ENCODE results near the gene TEX28.
"Not testable (repeated sequence)": the region's sequence is repeated elsewhere in the genome, so short reads cannot be mapped to it uniquely, and the experiment has no call there.

TEX28 gene, protein sequence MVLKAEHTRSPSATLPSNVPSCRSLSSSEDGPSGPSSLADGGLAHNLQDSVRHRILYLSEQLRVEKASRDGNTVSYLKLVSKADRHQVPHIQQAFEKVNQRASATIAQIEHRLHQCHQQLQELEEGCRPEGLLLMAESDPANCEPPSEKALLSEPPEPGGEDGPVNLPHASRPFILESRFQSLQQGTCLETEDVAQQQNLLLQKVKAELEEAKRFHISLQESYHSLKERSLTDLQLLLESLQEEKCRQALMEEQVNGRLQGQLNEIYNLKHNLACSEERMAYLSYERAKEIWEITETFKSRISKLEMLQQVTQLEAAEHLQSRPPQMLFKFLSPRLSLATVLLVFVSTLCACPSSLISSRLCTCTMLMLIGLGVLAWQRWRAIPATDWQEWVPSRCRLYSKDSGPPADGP

DNA sequence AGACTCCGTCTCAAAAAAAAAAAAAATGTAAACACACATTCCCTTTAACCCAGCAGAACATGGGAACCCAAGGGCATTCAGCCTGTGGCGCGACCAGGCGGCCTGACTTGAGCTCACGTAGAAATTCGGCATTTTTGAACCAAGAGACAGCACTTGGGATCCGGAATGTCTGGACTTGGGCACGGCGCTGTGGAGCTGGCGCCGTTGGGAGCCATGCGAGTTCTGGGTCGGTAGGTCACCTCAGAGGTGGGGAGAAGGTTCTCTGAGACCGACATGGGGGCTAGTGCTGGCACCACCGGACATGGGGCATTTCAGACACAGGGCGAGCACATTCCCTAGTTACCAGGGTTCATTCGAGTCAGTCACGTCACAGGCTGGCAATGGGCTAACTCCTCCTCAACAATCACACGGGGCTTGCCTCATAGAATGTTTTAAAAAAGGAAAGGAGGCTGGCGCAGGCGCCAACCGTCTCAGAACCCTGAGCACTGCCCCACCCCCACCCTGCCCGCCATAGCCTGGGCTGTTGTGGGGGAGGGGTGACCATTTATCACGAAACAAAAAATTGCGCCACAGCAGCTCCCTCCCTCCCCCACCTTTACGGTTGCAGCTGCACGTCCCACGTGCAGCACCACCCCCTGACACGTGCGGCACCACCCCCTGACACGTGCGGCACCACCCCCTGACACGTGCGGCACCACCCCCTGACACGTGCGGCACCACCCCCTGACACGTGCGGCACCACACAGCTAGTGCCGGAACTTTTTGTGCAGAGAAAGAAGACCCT is at the start of gene TEX28:
Gene TEX28 (minus strand): TSS at position 334 of the 784 bp plus-strand sequence. CDS start 3,007 bp downstream, outside the sequence.
- DNase-seq, result no peak

DNA sequence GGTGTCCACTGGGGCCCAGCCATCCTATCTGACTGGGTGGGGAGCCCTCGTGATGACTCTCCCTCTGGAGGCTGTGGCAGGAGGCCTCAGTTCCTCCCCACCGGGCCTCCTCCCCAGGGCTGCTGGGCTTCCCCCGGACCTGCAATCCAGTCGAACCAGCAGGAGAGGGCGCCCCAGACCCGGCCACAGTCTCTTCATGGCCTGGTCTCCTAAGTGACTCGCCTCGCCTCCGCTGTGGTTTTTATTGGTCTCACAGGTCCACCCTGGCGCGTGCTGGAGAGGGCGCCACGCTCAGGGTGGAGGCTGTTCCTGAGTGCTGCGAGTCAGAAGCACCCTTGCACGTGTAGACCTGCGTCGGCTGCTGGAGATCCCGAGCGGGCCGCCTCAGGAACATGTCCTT is 48.7 kb upstream of the TEX28 start:
- DNase-seq, result not testable (repeated sequence)

DNA sequence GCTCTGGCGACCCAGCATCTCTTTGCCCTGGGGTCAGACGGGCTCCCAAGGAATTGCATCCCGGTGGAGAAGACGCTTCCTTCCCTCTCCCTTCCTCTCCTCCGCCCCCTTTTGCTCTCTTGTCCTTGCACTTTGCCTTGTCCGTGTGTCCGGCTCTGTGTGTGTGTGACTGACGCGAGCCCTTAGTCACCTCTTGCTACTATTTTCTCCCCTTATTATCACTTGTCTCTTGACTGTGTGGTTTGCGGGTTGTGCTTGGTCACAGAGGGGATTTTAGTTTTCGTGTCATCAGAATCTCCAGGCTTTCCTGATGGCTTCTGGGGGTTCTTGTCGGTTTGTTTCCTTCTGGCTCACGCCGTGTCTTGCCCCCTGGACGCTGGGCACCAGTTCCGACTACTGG is 48.1 kb upstream of the TEX28 start:
- not testable (repeated sequence) for DNase-seq

DNA sequence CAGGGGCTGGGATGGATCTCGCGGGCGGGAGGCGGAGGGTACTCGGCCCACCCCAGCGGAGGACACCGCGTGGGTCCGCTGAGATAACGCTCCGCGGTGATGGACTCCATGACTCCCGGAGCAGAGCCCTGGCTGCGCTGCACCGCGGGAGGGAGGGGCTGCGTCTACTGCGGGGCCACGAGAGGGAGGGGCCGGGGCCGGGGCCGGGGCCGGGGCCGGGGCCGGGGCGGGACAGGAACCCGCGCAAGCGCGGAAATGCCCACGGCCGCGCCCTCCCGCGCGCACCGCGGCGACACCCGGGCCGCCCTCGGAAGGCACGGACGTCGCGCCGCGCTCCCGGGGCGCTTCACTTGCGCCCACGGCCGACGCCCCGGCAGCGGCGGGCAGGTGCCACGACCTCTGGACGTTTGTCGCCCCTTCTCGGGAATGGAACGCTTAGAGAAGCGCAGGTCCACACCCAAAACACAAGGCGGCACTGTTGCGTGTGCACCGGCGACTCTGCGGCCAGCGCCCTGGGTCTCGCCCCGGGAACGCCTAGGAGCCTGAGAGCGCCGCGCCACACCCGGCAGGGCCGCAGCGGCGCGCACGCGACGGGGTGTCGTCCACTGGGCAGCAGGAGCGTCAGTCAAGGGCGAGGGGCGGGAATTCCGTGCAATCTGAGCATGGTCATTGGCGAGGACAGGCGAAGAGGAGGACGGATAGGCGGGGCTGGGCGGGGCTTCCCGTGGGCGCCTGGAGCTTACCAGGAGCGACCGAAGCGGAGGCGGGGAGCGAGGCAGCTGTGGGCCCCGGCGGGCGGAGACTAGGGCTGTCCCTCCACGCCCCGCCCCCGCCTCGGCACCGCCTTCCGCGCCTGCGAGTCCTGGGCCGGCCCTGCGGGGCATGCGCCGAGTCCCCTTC is 46.7 kb upstream of the TEX28 start:
- not testable (repeated sequence) for DNase-seq

DNA sequence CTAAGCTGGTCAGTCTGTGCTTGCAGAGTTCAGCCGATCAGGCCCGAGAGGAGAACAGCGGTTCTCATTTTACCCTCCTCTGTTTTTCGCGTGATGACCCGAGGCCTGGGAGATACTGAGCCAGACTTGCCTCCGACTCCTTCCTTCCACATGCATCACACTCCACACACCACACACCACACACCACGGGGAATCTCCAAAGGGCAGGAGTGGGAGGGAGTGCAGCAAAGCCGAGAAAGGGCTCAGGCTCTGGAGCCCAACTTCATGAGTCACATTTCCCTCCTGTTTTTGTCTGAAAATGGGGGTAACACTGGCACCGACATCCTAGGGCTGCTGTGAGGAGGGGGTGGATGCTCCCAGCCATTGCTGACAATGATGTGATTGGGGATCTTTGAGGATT is 39.6 kb upstream of the TEX28 start:
- no peak for DNase-seq

DNA sequence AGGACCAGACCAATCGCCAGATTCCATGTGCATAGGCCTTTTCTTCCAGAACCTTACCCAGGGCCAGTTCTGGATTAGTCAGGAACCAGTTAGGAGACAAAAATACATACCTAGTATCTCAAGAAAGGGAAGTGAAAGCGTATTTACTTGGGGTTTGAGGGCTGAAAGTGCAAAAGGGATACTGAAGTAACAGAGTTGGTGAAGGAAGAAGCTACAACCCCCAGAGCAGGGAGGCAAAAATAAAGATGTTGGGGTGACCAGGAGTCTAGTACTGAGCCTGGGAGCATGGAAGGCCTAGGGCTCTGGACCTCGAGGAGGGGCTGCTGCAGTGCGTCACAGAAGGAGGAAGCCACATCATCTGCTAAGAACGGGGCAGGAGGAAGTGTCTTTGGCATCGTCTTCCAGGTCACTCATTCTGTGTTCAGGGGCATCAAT is 38.9 kb upstream of the TEX28 start:
- no peak for DNase-seq

DNA sequence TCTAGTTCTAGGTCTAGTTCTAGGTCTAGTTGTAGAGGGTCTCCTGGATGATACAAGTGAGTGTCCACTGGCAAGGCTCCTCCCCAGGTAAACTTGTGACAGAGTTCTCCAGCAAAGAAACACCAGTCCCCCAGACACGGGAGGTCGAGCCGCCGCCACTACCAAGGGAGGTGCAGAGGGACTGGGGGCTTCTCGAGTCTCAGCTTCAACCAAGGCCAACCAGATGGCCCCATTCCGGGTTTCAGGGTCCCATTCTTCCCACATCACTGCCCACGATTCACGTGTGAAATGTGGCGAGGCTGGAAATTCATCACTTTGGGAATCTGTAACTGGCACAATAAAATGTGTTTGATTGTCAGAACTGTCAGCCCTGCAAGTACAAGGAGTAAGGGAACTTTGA is 38.2 kb upstream of the TEX28 start:
- DNase-seq, result no peak

DNA sequence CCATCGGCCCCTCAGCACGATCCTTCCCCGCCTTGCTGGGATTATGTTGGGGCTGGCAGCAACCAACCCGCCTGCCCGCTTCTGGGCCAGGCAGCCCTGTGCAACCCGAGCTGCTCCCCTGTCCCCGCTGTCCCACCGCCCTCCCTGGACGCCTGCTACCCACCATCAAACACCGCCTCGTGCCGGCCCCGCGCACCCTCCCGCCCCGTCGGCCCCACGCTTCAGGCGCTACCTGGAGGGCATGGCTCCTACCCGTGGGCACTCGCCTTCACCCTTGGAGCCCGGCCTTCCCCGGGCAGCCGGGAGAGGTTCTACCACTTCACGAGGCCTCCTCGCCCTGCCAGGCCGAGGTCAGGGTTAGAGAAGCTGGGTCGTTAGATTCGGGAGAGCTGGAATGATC is 37.6 kb upstream of the TEX28 start:
- DNase-seq, result no peak

DNA sequence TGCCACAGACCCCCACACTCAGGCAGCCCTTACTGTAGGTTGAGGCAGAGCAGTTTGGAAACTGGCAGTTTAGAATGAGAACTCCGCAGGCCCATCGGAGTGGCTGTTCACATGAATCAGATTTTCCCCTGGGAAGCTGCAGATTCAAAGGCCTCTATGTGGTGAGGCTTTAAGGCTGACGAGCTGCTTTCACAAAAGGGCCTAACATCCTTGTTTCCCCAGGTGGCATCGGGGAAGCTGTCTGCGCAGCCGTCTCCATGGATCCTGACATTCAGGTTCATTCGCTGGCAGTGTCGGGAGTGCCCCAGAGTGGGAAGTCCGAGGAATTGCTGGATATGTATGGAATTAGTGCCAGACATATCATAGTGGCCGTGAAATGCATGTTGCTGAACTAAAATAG is 34.4 kb upstream of the TEX28 start:
- no peak for DNase-seq

DNA sequence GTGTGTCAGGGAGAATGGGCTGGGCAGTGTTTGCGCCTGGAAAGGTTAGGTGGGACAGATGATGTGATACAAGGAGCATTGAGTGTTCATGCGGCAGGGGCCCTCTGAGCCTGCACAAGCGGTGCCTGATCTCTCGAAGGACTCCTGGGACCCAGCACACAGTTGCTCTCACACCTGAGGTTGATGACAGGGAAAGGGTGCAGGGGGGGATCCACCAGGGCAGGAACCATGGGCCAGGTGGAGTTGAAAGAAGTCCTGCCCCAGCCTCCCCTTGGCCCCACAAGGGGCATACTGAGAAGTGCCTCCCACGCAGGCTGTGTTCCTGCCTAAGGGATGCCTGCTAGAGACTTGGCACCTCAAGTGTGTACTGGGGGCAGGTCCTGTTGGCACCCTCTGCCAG is 33.7 kb upstream of the TEX28 start:
- no peak for DNase-seq

DNA sequence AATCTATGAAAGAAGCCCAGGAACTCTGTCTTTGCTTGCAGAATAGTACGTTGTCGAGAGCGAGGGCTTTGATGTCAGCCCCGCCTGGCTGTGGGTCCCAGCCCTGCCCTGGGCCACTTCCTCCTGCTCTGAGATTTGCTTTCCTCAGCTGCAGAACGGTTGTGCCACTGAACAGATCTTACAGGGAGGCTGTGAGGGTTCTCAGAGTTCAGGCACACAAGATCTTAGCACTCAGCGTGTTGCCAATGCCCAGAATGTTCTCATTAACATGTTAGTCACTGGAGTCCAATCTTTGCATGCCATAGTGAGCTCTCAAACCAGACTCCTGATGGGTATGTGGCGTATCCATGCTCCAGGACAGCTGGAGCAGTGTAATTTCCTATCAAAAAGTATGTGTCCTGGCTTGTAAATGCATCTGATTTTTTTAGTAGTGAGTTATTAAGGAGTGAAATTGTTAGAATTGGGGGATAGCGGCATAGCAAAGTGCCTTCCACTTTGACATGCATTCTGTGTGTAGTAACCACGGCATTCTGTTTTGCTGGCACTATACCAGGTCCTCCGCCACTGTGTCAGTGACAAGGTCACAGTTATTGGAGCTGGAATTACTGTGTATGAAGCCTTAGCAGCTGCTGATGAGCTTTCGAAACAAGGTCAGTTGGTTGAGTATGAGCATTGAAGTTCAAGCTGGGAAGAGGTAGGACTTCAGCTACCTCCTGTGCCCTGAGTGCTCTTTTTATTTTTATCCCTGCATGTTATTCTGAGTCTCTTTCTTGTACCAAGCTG is 32.3 kb upstream of the TEX28 start:
- DNase-seq, result peak; percentile 35

DNA sequence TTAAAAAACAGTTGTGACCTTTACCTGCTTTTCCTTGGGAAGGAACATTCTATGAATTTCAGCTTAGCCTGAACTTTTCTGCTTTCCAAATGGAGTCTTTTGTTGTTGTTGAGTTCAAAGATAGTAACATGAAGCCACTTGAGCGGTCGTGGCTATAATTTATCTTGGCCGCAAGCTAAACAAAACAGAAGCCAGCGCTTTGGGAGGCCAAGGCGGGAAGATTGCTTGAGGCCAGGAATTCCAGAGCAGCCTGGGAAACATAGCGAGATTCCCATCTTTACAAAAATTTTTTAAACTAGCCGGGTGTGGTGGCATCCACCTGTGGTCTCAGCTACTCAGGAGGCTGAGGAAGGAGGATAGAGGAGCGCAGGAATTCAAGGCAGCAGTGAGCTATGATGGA is 30.6 kb upstream of the TEX28 start:
- no peak for DNase-seq

DNA sequence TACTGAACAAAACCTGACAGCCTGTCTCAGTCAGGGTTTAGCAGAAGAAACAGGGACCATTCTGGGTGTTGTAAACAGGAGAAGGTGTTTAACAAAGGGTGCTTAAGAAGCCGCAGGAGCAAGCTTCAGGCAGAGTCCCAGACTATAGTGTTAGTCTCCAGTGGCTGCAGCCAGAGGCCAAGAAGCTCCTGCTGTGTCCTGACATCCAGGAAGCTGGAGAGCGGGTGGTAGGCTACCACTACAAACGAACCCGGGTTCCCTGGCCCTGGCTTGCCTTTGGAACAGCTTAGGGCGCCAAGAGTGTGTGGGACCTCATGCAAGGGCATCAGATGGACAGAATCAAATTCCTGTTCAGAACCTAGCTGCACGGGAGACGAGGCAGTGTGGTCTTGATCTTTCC is 28.6 kb upstream of the TEX28 start:
- no peak for DNase-seq

DNA sequence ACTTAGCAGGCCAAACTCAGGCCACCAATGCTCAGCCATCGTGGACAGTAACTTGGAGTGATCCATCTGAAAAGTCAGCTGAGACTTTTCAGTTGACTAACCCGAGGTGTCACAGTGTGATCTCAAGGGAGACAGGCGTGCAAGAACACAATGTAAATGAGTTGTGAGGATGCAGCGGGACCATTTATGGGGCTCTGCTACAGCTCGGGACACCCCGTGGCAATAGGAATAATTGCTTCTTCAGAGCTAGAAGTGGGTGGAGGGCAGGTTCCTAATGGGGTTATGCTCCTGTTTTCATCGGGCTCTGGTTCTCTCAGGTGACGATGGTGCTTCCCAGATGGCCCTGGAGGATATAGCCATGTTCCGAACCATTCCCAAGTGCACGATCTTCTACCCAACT is 28.0 kb upstream of the TEX28 start:
- DNase-seq, result no peak

DNA sequence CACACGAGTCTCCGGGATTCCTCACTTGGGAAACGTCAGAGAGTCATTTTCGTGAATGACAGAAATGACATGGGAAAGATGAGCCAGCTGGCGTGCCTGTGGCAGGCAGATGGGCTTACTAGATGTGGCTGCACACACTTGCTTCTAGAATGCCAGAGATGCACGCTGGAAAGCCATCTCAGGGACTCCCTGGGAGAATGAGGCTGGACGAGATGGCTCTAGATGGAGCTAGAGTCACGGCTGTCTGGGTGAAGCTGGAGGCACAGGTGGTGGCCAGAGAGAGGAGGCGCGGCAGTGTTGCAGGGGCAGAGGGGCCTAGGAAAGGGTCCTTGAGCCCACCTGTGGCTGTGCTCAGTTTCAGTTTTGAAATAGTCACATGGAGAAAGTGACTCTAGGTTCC is 26.7 kb upstream of the TEX28 start:
- DNase-seq, result no peak

DNA sequence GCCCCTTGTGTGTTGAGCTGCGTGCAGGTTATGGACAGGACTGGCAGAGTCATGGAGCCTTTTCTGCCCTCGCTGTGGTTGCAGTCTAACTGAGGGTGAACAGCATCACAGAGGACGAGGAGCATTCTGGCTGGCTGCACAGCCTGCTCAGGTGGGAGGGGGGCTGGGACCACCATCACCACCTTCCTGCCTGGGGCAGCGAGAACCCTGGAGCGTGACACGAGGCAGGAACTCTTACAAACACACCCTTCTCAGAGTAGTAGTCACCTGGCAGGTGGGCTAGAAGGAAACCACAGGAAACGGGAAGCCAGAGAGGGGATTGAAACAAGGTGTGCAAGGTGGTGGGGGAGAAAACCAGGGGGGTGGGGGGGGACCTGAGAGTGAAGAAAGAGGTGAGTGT is 26.2 kb upstream of the TEX28 start:
- no peak for DNase-seq

DNA sequence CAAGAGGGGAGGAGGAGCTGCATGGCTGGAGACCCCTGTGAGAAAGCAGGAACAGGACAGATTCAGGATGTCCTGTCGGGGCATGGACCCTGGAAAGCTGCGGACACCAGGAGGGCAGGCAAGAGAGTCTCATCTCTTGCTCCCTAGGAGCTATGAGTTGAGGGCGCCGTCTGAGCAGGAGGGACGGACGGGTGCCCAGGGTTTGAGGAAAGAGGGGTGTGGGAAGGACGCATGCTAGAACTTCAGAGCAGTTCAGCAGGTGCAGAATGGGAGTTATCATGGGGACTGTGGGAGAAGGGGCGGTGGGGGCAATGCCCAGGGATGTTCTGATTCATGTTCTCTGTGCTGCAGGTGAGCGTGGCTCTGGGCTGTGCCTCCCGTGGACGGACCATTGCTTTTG is 25.5 kb upstream of the TEX28 start:
- no peak for DNase-seq

DNA sequence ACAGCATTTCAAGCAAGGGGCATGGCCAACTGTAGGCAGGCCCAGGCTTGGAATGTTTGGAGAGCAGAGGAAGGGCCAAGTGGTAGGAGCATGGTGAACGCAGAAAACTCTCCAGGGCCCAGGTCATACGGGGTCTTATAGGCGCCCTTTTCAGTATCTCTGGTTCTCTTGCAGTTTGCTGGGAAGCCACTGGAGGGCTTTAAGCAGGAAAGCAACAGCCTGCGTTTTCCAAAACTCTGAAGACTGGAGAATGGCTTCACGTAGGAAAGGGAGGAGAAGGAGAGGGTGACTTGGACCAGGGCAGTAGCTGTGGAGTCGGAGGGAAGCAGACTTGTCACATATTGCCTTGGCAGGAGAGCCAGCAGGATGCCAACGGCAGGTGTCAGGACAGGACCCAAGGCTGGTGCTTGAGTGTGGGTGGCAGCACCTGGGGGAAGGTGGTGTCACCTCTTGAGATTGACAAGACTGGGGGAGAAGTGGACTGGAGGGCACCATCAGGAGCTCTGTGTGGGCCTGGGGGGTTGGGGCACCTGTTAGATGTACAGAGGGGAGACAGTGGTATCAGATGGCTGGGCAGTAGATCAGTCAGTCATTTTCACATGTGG is 22.6 kb upstream of the TEX28 start:
- no peak for DNase-seq

DNA sequence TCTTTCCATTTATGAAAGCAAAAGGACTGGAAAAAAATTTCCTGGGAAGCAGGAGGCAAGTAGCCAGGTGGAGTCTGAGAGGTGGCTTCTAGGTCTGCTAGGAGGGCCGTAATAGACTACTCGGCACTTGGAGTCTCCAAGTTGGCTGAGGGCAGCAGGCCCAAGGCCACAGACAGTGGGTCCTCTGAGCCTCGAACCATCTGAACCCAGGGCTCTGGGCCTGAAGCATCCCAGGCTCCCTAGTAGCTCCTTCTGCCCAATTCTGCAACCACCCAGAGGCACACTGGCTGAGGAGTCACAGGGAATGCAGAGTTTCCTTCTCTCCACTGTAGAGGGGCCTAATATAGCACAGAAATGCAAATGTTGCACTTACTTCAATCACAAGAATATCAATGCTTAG is 20.5 kb upstream of the TEX28 start:
- no peak for DNase-seq

DNA sequence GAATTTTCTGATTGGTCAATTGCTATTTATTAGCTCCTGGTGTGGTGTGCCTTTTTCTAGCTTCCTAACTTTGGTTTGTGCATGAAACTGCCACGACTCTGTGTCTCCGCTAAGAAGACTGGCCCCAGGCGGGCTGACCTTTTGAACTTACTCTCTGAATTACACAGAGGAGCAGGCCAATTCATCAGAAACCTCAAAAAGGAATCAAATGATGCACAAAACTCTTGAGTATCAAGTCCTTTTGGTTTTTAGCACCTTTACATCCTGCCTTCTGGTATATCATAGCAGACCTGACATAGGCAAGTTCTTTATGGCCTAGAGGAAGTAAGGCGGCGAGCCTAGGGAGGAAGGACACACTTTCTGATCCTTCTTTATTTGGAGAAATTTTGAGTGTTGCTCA is 18.2 kb upstream of the TEX28 start:
- no peak for DNase-seq

DNA sequence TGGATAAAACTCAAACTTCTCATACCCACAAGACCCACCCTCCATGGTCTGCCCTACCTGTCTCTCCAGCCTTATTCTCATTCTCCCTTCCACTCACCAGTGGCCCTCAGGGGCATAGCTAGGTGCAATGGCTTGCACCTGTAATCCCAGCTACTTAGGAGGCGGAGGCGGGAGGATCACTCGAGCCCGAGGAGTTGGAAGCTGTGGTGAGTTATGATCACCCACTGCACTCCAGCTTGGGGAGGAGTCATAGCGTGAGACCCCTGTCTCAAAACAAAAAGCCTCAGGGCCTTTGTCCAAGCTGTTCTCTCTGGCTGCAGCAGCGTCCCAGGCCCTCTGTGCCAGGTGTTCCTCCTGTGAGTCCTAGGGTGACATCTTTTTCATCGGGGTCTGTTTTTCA is 17.2 kb upstream of the TEX28 start:
- no peak for DNase-seq
